GM21717 (cell line): ENCODE measurements around the gene POF1B.

Experiments used
- ATAC-seq: cut with Tn5 transposase; IDR thresholded peaks from one replicate; pipeline ENCODE4 v1.9.1; 2021; ENCODE audit warnings: mild to moderate bottlenecking, moderate library complexity; ENCODE audit not compliant: unreplicated experiment

Gene POF1B

DNA sequence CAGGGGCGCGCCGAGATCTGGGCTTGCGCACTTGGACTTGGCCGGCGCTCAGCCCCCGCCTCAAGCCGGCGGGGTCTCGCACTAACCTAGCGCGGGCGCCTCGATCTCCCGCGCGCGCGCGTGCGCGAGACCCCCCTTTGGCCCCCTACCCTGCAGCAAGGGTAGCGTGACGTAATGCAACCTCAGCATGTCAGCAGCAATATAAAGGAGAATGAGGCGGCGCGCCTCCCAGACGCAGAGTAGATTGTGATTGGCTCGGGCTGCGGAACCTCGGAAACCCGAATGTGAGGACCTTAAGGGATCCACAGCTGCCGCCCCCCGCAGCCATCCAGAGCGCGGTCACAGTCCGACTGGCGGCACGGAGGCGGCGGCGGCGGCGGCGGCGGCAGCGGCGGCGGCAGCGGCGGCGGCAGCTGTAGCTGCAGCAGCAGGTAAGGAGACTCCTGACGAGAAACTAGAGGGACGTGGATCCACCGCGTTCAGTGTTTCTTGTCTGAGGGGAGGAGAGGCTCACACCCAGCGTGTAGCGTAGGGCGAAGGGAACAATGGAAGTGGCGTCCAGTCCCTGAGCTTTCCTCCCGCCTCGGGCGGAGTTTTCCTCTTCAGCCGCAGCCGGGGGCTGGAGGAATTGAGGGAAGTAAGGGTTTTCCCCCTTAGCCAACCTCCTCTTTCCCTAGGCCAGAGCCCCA is 135.6 kb downstream of the POF1B start, which contains the start of the genes SATL1 and ZNF711:
Gene SATL1, minus strand, starts transcription at position 19 of the 689 bp plus-strand sequence. CDS start 134,811 bp downstream, outside the sequence.
Gene ZNF711, plus strand, starts transcription at position 231 of the 689 bp plus-strand sequence. CDS start 3,582 bp downstream, outside the sequence.
- peak; percentile 44 for ATAC-seq

DNA sequence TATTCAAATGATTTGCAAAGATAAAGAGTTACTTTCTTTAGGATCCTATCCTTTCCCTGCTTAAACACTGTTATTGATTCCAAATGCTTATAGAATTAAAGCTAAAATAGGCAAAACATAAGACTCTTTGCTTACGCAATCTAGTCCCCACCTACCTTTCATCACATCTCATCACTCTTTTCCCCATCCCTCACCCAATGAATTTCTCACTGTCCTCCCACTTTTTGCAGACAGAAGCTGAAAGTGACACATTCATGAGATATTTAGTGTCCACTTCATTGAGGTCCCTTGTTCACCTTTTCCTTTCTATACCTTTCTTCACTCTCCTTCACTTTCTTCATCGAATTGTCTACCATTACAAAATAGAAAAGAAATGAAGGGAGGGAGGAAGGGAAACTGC is 136.3 kb downstream of the POF1B start:
- ATAC-seq: no peak
